HG02798 (cell line): ENCODE data around the gene TBX5.

ENCODE experiments used
- ATAC-seq: cut with Tn5 transposase; IDR thresholded peaks from one replicate; pipeline ENCODE4 v1.9.1; 2021; ENCODE audit warnings: mild to moderate bottlenecking; ENCODE audit not compliant: unreplicated experiment, poor library complexity

TBX5 gene

GRCh38 chr12:114406984-114407841 lies 1.3 kb upstream of the TBX5 start:
- ATAC-seq = no peak

- no peak for ATAC-seq
Observed at GRCh38 chr12:114406316-114406983, 506 bp upstream of the TBX5 start.

- ATAC-seq = no peak
Observed at GRCh38 chr12:114404926-114405518, 922 bp downstream of the TBX5 start.

GRCh38 chr12:114404083-114404925 lies 1.6 kb downstream of the TBX5 start:
- no peak for ATAC-seq

- no peak for ATAC-seq
Observed at GRCh38 chr12:114403690-114404066, 2.3 kb downstream of the TBX5 start.

- ATAC-seq = no peak
Observed at GRCh38 chr12:114403011-114403689, 2.8 kb downstream of the TBX5 start.

- ATAC-seq = no peak
Observed at GRCh38 chr12:114402084-114402717, 3.7 kb downstream of the TBX5 start.

GRCh38 chr12:114401328-114402083 lies 4.4 kb downstream of the TBX5 start:
- ATAC-seq = no peak

GRCh38 chr12:114400925-114401324 lies 5.0 kb downstream of the TBX5 start:
- ATAC-seq = no peak

GRCh38 chr12:114400361-114400811 lies 5.6 kb downstream of the TBX5 start:
- no peak for ATAC-seq

- no peak for ATAC-seq
Observed at GRCh38 chr12:114399664-114400211, 6.2 kb downstream of the TBX5 start.

- no peak for ATAC-seq
Observed at GRCh38 chr12:114397978-114398881, 7.7 kb downstream of the TBX5 start.

GRCh38 chr12:114396869-114397719 lies 8.8 kb downstream of the TBX5 start:
- ATAC-seq = no peak

- ATAC-seq = no peak
Observed at GRCh38 chr12:114396153-114396868, 9.6 kb downstream of the TBX5 start.

GRCh38 chr12:114395755-114396152 lies 10.2 kb downstream of the TBX5 start:
- ATAC-seq = no peak

- ATAC-seq = no peak
Observed at GRCh38 chr12:114395233-114395632, 10.7 kb downstream of the TBX5 start.
